ENCODE results near the gene NQO2.

GRCh38 chr6:2950713-2951112, 49.0 kb upstream of the NQO2 start:
- TF ChIP-seq, protein P1, sequence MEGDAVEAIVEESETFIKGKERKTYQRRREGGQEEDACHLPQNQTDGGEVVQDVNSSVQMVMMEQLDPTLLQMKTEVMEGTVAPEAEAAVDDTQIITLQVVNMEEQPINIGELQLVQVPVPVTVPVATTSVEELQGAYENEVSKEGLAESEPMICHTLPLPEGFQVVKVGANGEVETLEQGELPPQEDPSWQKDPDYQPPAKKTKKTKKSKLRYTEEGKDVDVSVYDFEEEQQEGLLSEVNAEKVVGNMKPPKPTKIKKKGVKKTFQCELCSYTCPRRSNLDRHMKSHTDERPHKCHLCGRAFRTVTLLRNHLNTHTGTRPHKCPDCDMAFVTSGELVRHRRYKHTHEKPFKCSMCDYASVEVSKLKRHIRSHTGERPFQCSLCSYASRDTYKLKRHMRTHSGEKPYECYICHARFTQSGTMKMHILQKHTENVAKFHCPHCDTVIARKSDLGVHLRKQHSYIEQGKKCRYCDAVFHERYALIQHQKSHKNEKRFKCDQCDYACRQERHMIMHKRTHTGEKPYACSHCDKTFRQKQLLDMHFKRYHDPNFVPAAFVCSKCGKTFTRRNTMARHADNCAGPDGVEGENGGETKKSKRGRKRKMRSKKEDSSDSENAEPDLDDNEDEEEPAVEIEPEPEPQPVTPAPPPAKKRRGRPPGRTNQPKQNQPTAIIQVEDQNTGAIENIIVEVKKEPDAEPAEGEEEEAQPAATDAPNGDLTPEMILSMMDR (IDR thresholded peaks at IDR 0.05): no peak
- TF ChIP-seq EZH2 (IDR thresholded peaks at IDR 0.05; ENCODE audit: borderline replicate concordance, insufficient read depth, low read depth, low read length, poor library complexity, severe bottlenecking): no peak
